T-helper 9 cell (primary cell): ENCODE results near the gene HGS.
"Not testable (repeated sequence)": the region's sequence is repeated elsewhere in the genome, so short reads cannot be mapped to it uniquely, and the experiment has no call there.

Source experiments
- DNase-seq: peaks from one replicate; pipeline ENCODE4 v3.0.0-alpha.2; 2020

HGS gene

GRCh38 chr17:81719410-81720266 lies 35.8 kb downstream of the HGS start:
- DNase-seq = no peak

GRCh38 chr17:81720267-81721071 lies 36.7 kb downstream of the HGS start:
- DNase-seq = no peak

GRCh38 chr17:81722184-81723120 lies 38.6 kb downstream of the HGS start:
- no peak for DNase-seq

DNA sequence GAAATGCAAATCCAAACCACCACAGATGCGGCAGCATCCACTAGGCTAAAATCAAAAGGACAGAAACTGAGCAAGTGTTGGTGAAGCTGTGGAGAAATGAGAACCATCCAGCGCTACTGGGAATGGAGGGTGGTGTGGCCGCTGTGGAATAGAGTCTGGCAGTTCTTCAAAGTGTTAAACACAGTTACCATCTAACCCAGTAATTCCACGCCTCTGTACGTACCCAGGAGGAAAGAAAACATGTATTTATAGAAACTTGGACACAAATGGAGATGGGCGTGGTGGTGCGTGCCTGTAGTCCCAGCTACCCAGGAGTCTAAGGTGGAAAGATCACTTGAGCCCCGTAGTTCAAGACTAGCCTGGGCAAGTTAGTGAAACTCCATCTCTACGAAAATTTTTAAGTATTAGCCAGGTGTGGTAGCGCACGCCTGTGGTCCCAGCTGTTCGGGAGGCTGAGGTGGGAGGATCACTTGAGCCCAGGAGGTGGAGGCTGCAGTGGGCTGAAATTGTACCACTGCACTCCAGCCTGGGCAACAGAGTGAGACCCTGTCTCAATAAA lies 39.9 kb downstream of the HGS start:
- DNase-seq = no peak

- no peak for DNase-seq
Measured at GRCh38 chr17:81725439-81725838, 41.6 kb downstream of the HGS start.

GRCh38 chr17:81726004-81726403 lies 42.2 kb downstream of the HGS start:
- DNase-seq = no peak

- no peak for DNase-seq
Measured at GRCh38 chr17:81727324-81728031, 43.7 kb downstream of the HGS start.

DNA sequence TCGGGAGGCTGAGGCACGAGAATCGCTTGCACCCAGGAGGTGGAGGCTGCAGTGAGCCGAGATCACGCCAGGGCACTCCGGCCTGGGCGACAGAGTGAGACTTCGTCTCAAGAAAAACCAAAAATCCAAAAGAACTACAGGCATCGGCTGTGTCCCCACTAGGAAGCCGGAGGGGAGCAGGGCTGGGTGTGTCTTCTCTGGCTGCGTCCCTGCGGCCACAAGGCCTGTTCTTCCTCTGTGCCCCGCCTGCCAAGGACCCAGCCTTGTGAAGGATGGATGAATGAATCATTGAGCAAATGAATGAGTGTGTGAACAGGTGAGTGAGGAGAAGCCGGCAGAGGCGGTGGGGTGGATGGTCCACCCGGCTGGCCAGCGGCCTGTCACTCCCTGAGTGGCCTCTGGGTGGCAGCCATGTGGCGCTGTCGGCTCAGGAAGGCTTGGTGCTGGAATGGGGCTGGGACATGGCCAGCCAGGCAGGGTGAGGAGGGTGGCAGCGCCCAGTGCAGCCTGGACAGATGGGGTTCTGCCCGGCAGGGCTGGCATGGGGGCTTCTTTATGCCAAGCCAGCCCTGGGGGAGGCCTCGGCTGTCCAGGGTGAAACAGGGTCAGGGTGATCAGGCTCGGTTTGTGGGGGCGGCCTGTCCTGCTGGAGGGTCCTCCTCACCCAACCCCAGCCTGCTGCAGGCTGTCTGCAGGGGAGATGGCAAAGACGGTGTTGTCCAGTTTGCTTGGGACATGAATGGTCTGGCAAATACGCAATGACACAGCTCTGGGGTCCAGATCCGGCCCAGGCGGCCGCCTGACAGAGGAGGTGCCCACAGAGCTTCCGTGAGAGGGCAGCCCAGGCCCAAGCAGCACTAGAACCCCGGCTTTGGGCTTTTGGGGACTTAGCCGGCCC lies 49.9 kb downstream of the HGS start:
- peak; percentile 36 for DNase-seq

DNA sequence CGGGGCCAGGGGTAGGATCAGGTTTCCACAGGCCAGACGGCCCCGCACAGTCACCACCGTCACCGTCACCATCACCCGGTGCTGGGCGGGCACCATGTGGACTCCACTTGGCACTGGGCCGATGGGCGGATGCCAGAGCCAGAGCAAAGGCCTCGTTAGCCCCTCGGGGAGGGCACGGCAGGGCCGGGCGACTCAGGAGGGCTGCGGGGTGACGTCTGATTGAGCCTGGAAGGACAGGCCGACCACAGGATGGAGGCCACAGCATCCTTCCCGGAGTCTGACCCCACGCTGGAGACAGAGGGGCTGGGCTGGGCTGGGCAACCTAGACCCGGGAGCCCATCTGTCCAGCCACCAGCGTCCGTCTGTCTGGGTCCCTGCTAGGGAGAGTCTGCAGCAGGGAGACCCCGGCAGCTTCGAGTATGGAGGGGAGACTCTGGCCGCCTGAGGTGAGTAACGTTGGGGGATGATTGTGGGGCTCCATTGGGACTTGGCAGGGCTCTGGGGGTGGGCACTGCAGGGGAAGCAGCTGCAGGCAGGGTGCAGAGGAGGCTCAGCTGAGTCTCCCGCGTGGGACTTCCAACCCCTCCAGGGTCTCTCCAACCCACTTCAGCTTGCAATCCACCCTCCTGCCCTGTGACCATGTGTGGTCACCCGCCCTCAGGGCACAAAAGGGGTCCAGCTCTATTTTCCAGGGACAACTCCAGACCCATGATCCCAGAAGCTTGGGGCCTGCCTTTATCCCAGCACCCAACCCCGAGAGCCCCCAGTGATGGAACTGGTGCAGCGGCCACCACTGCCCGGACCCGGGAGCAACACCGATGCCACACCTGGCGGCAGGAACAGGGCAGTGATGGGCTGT lies 50.8 kb downstream of the HGS start:
- DNase-seq = no peak

- DNase-seq = no peak
Measured at GRCh38 chr17:81735264-81736102, 51.7 kb downstream of the HGS start.

GRCh38 chr17:81737947-81738800 lies 54.4 kb downstream of the HGS start:
- no peak for DNase-seq

- DNase-seq = no peak
Measured at GRCh38 chr17:81738801-81739393, 55.1 kb downstream of the HGS start.

DNA sequence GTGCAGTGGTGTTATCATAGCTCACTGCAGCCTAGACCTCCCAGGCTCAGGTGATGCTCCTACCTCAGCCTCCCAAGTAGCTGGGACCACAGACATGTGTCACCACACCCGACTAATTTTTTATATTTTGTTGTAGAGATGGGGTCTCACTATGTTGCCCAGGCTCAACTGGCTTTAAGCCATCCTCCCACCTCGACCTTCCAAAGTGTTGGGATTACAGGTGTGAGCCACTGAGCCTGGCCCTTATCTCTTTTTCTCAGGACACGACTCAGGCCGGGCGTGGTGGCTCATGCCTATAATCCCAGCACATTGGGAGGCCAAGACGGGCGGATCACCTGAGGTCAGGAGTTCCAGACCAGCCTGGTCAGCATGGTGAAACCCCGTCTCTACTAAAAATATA lies 55.8 kb downstream of the HGS start:
- not testable (repeated sequence) for DNase-seq

DNA sequence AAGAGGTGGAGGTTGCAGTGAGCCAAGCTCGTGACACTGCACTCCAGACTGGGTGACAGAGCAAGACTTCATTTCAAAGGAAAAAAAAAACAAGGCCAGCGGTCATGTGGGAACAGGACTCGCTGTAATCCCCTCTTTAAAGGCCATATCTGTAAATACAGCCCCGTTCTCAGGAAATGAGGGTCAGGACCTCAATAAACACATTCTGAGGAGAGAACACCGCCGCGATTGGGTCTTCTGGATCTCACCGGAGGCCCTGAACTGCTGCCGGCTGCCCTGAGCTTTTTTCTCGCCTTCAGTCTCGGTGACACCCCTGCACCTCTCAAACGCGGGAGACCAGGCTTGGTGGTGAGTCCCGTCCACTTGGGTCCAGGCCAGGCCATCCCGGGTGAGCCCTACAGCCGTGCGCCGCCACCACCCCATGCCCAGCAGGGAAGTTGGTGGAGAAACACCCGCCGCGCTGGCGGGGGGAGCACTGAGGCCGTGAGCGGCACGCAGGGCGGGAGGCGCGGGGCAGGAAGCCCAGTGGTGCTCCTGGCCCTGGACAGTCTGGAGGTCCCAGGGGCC lies 56.7 kb downstream of the HGS start:
- DNase-seq = no peak

- no peak for DNase-seq
Measured at GRCh38 chr17:81741049-81741593, 57.3 kb downstream of the HGS start.

- no peak for DNase-seq
Measured at GRCh38 chr17:81741594-81742452, 58.0 kb downstream of the HGS start.
